ENCODE data around the gene CNTNAP4.

DNA sequence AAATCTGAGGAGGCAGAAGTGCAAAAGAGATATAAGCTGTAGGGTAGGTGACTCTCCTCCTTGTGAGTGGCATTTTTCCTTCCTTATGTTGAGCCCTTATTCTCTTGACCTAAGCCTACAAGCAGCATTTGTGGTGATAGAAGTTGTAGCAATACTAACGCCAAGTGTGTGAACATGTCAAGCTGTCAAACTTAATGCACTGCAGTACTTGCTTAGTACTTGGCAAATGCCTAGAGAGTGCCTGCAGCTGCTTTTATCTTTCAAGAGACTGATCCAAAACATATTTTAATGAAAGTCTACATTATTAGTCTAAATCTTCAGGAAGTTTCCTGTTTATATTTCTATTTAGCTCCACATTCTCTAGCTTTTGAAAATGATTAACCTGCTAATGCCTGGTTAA, 83.2 kb downstream of the CNTNAP4 start:
- TF ChIP-seq EZH2phosphoT487 (IDR thresholded peaks at IDR 0.05; ENCODE audit: borderline replicate concordance, low read length) (no peak), EZH2 (IDR thresholded peaks at IDR 0.05; ENCODE audit: low read length, unreplicated experiment) (no peak)
- TF ChIP-seq, protein P1, sequence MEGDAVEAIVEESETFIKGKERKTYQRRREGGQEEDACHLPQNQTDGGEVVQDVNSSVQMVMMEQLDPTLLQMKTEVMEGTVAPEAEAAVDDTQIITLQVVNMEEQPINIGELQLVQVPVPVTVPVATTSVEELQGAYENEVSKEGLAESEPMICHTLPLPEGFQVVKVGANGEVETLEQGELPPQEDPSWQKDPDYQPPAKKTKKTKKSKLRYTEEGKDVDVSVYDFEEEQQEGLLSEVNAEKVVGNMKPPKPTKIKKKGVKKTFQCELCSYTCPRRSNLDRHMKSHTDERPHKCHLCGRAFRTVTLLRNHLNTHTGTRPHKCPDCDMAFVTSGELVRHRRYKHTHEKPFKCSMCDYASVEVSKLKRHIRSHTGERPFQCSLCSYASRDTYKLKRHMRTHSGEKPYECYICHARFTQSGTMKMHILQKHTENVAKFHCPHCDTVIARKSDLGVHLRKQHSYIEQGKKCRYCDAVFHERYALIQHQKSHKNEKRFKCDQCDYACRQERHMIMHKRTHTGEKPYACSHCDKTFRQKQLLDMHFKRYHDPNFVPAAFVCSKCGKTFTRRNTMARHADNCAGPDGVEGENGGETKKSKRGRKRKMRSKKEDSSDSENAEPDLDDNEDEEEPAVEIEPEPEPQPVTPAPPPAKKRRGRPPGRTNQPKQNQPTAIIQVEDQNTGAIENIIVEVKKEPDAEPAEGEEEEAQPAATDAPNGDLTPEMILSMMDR (conservative IDR thresholded peaks at IDR 0.05; ENCODE audit: low read depth, low read length): no peak

All from PC-3 (cell line).